Sigmoid colon (tissue), 7 donors: ENCODE results near the gene GPR39. TPM values are rescaled to one million over a fixed set of nuclear protein-coding genes. Genes with fewer than 3 reads are reported as not detected.

ENCODE experiments used
- DNase-seq: peaks from one replicate; pipeline ENCODE4 v3.0.0-alpha.2; 2019
- H3K27ac ChIP-seq, 4 donors: fragments of 200-600 bp; sonication (generic); one replicate each; pipeline ENCODE4 v1.5.1; 2016 to 2019; ENCODE audit warnings: mild to moderate bottlenecking in 1 of 4
- H3K27me3 ChIP-seq, 3 donors: fragments of 200-600 bp; sonication (generic); one replicate each; pipeline ENCODE4 v1.5.1; 2019; ENCODE audit warnings: mild to moderate bottlenecking in 1 of 3
- H3K36me3 ChIP-seq, 4 donors: fragments of 200-600 bp; sonication (generic); one replicate each; pipeline ENCODE4 v1.5.1; 2016 to 2019
- H3K4me1 ChIP-seq, 4 donors: fragments of 200-600 bp; sonication (generic); one replicate each; pipeline ENCODE4 v1.5.1; 2017 to 2019
- H3K4me3 ChIP-seq, 4 donors: fragments of 200-600 bp; sonication (generic); one replicate each; pipeline ENCODE4 v1.5.1; 2017 to 2019; ENCODE audit warnings: mild to moderate bottlenecking in 2 of 4, moderate library complexity in 1 of 4
- H3K9me3 ChIP-seq, 4 donors: fragments of 200-600 bp in 3 of 4; sonication (generic) in 3 of 4; one replicate each; pipeline versions ENCODE4 v1.5.1 to v1.6.1; 2013 to 2019
- CTCF ChIP-seq, 4 experiments: fragments of 450-650 bp in 3 of 4; fragments of 200-600 bp in 1 of 4; IDR thresholded peaks; one replicate each; pipeline ENCODE4 v1.5.1; 2016 to 2019; ENCODE audit warnings: antibody characterized with exemption in 4 of 4, mild to moderate bottlenecking in 3 of 4, moderate library complexity in 2 of 4
- EP300 ChIP-seq, 4 donors: sonication (generic); formaldehyde crosslinking; IDR thresholded peaks; one replicate each; pipeline ENCODE4 v1.6.1; 2017; ENCODE audit warnings: antibody characterized with exemption in 4 of 4
- POLR2A ChIP-seq, 2 donors: fragments of 450-650 bp; IDR thresholded peaks; one replicate each; pipeline ENCODE4 v1.6.1; 2016; ENCODE audit warnings: antibody characterized with exemption in 2 of 2, mild to moderate bottlenecking in 2 of 2, moderate library complexity in 2 of 2
- POLR2AphosphoS5 ChIP-seq, 4 donors: sonication (generic); formaldehyde crosslinking; IDR thresholded peaks; one replicate each; pipeline ENCODE4 v1.6.1; 2017; ENCODE audit warnings: antibody characterized with exemption in 4 of 4
- WGBS, 2 donors: extraction: QIAGEN DNeasy Blood & Tissue Kit; methylation state at CpG; one replicate each; pipeline ENCODE4 v1.1.7; 2013; 5-methylcytosine and 5-hydroxymethylcytosine counted together
- intact Hi-C: fragments of 100-400 bp; cut with DNase I; formaldehyde crosslinking; loops from one replicate; pipeline ENCODE4 v1.15.1; 2023
- polyA plus RNA-seq, 3 donors: library from polyadenylated mRNA; stranded (reverse); fragments of 200-250 nt; gene quantifications; one replicate each; pipeline ENCODE4 v1.2.3, GENCODE V29; 2013
- total RNA-seq, 4 donors: library from RNA; depleted of rRNA; stranded (reverse); fragments of >200 nt; gene quantifications; one replicate each; pipeline ENCODE4 v1.1.0, GENCODE V29; 2016
- donor health status: healthy with polysubstance abuse.
- donor health status: Bipolar disorder and iron deficiency.
- donor health status: healthy.

The GPR39 gene
- total and polyA plus RNA-seq, 7 donors, result 0.28 to 7.7 (median 1.6) TPM; not detected in 1

- no peaks in the 10 kb centered on the region for H3K27me3 ChIP-seq
- no peak for DNase-seq
- no peaks in the 10 kb centered on the region for H3K36me3 ChIP-seq
- no peaks in the 10 kb centered on the region for H3K9me3 ChIP-seq
- TF ChIP-seq CTCF (IDR thresholded peaks at IDR 0.05) (no peak), EP300 (IDR thresholded peaks at IDR 0.05) (no peak), POLR2A (IDR thresholded peaks at IDR 0.05) (no peak), POLR2AphosphoS5 (IDR thresholded peaks at IDR 0.05) (no peak)
- intact Hi-C loops, result no loop called here
- peaks cover 0 to 18% (median 9%) of the 10 kb centered on the region in 4 donors for H3K4me1 ChIP-seq
- WGBS, 2 donors, result 38 to 74% methylated on average over 3 of the region's 3 CpGs
- H3K4me3 ChIP-seq, result no peak overlapping the region
- H3K27ac ChIP-seq, result no peak overlapping the region
Measured at GRCh38 chr2:132419235-132419634, 2.6 kb downstream of the GPR39 start.

GRCh38 chr2:132419941-132420340 lies 3.3 kb downstream of the GPR39 start:
- no peaks in the 10 kb centered on the region for H3K36me3 ChIP-seq
- no peaks in the 10 kb centered on the region for H3K9me3 ChIP-seq
- no peak for TF ChIP-seq CTCF (IDR thresholded peaks at IDR 0.05)
- TF ChIP-seq POLR2A (IDR thresholded peaks at IDR 0.05), result no peak
- TF ChIP-seq POLR2AphosphoS5 (IDR thresholded peaks at IDR 0.05), result no peak
- TF ChIP-seq EP300 (IDR thresholded peaks at IDR 0.05), result no peak
- H3K27ac ChIP-seq, result no peak overlapping the region
- WGBS, 2 donors, result 85 to 89% methylated on average over 6 of the region's 6 CpGs
- H3K27me3 ChIP-seq, result no peaks in the 10 kb centered on the region
- intact Hi-C loops, result no loop called here
- H3K4me1 ChIP-seq, result peaks cover 0 to 25% (median 9%) of the 10 kb centered on the region in 4 donors
- no peak overlapping the region for H3K4me3 ChIP-seq
- DNase-seq, result no peak

GRCh38 chr2:132420816-132421805 lies 4.5 kb downstream of the GPR39 start:
- no peak overlapping the region for H3K27ac ChIP-seq
- H3K4me3 ChIP-seq, result no peak overlapping the region
- DNase-seq, result no peak
- TF ChIP-seq POLR2AphosphoS5 (IDR thresholded peaks at IDR 0.05) (no peak), POLR2A (IDR thresholded peaks at IDR 0.05) (no peak), CTCF (IDR thresholded peaks at IDR 0.05) (no peak), EP300 (IDR thresholded peaks at IDR 0.05) (no peak)
- 49 to 72% methylated on average over 2 of the region's 2 CpGs for WGBS, 2 donors
- no peaks in the 10 kb centered on the region for H3K27me3 ChIP-seq
- no peaks in the 10 kb centered on the region for H3K9me3 ChIP-seq
- peaks cover 0 to 19% (median 4%) of the 10 kb centered on the region in 4 donors for H3K4me1 ChIP-seq
- intact Hi-C loops, result no loop called here
- no peaks in the 10 kb centered on the region for H3K36me3 ChIP-seq

- 90 to 98% methylated on average over 6 of the region's 6 CpGs for WGBS, 2 donors
- Histone ChIP-seq H3K36me3 (no peaks in the 10 kb centered on the region), H3K9me3 (no peaks in the 10 kb centered on the region), H3K27ac (no peak overlapping the region), H3K4me3 (no peak overlapping the region), H3K27me3 (no peaks in the 10 kb centered on the region), H3K4me1 (peaks cover 0 to 12% (median 0%) of the 10 kb centered on the region in 4 donors)
- DNase-seq, result no peak
- intact Hi-C loops, result no loop called here
- no peak for TF ChIP-seq CTCF (IDR thresholded peaks at IDR 0.05)
- no peak for TF ChIP-seq POLR2A (IDR thresholded peaks at IDR 0.05)
- no peak for TF ChIP-seq POLR2AphosphoS5 (IDR thresholded peaks at IDR 0.05)
- no peak for TF ChIP-seq EP300 (IDR thresholded peaks at IDR 0.05)
Measured at GRCh38 chr2:132422736-132423135, 6.1 kb downstream of the GPR39 start.
